Endothelial cell of umbilical vein (primary cell): ENCODE data around the gene MAU2. TPM values are rescaled to one million over a fixed set of nuclear protein-coding genes. Genes with fewer than 3 reads are reported as not detected.

Experiments
- BruUV-seq: library from RNA; stranded (reverse); fragments of 400-500 nt; replicated peaks from 2 replicates; lab custom pipeline; 2021; lab: Mats Ljungman, UMichigan
- CTCF ChIA-PET: fragments of 300-600, 350-600 bp; sonication (Branson Sonifier 250); formaldehyde crosslinking; loops from one replicate; lab custom pipeline; 2021; ENCODE audit warnings: antibody characterized with exemption, inconsistent platforms; lab: Charles Lee
- POLR2A ChIA-PET: fragments of 300-600, 350-600 bp; sonication (Branson Sonifier 250); formaldehyde crosslinking; loops from one replicate; lab custom pipeline; 2021; ENCODE audit warnings: antibody characterized with exemption, inconsistent platforms; lab: Charles Lee
- DNase-seq: peaks from one replicate; pipeline ENCODE4 v3.0.0-alpha.2; 2011; ENCODE audit warnings: low read depth, low spot score
- FAIRE-seq: peaks from 2 replicates; lab custom pipeline; 2011; peaks lifted over from hg19 to GRCh38; lab: Jason Lieb, UNC
- H2AFZ ChIP-seq: 2 replicates; pipeline ENCODE4 v1.6.0; 2012; ENCODE audit warnings: low read depth, low read length, control low read depth, inconsistent platforms
- H3K27ac ChIP-seq: 2 replicates; pipeline ENCODE4 v1.5.1; 2011; ENCODE audit warnings: low read depth, mild to moderate bottlenecking, control low read depth, low read length, moderate library complexity; ENCODE audit not compliant: insufficient read depth
- H3K27me3 ChIP-seq, 2 experiments: 2 replicates each; pipeline versions ENCODE4 v1.6.0 to v1.6.1; 2011; ENCODE audit warnings: low read length in 2 of 2, mixed read lengths in 1 of 2; ENCODE audit not compliant: control insufficient read depth in 2 of 2, insufficient read depth in 2 of 2
- H3K36me3 ChIP-seq, 2 experiments: 2 replicates in 1 of 2; 3 replicates in 1 of 2; pipeline ENCODE4 v1.5.1; 2011; ENCODE audit warnings: low read length in 2 of 2, mild to moderate bottlenecking in 1 of 2, moderate library complexity in 1 of 2; ENCODE audit not compliant: control insufficient read depth in 2 of 2, insufficient read depth in 2 of 2; ENCODE audit errors: extremely low read depth in 1 of 2
- H3K4me1 ChIP-seq: 3 replicates; pipeline ENCODE4 v1.5.1; 2011; ENCODE audit warnings: mild to moderate bottlenecking, low read length; ENCODE audit not compliant: control insufficient read depth, insufficient read depth; ENCODE audit errors: extremely low read depth
- H3K4me2 ChIP-seq: 2 replicates; pipeline ENCODE4 v1.6.1; 2011; ENCODE audit warnings: low read length, control low read depth, mixed read lengths; ENCODE audit not compliant: insufficient read depth
- H3K4me3 ChIP-seq, 3 experiments: fragments of 200-600 bp in 1 of 3; sonication (generic), shearing (Covaris generic) in 1 of 3; replicated peaks in 1 of 3; 2 replicates each; pipeline ENCODE4 v1.5.1; 2011 to 2016; ENCODE audit warnings: control low read depth in 3 of 3, low read length in 3 of 3, mild to moderate bottlenecking in 2 of 3, inconsistent platforms in 1 of 3, low read depth in 1 of 3, moderate library complexity in 1 of 3; ENCODE audit not compliant: insufficient read depth in 1 of 3
- H3K79me2 ChIP-seq: 2 replicates; pipeline ENCODE4 v1.6.0; 2012; ENCODE audit warnings: low read length, inconsistent platforms; ENCODE audit not compliant: control insufficient read depth, insufficient read depth
- H3K9ac ChIP-seq: replicated peaks from 2 replicates; pipeline ENCODE3; 2011; ENCODE audit warnings: low read length, control low read depth; ENCODE audit not compliant: insufficient read depth; ENCODE audit errors: extremely low read depth
- H3K9me1 ChIP-seq: replicated peaks from 3 replicates; pipeline ENCODE4 v1.6.0; 2011; ENCODE audit warnings: mild to moderate bottlenecking, low read length; ENCODE audit not compliant: control insufficient read depth, insufficient read depth; ENCODE audit errors: extremely low read depth
- H3K9me3 ChIP-seq: replicated peaks from 2 replicates; pipeline ENCODE4 v1.5.1; 2012; ENCODE audit warnings: low read length, inconsistent platforms; ENCODE audit not compliant: control insufficient read depth, insufficient read depth
- H4K20me1 ChIP-seq: replicated peaks from 2 replicates; pipeline ENCODE3; 2011; ENCODE audit warnings: mild to moderate bottlenecking, low read length; ENCODE audit not compliant: control insufficient read depth, insufficient read depth; ENCODE audit errors: extremely low read depth
- CTCF ChIP-seq, 2 donors: IDR thresholded peaks; 1 replicate in 1 of 2; 2 replicates in 1 of 2; pipeline ENCODE4 v1.5.1; 2011; ENCODE audit warnings: low read length in 2 of 2, mild to moderate bottlenecking in 2 of 2, moderate library complexity in 2 of 2, control low read depth in 1 of 2, inconsistent platforms in 1 of 2, low read depth in 1 of 2; ENCODE audit not compliant: insufficient read depth in 1 of 2; ENCODE audit errors: extremely low read depth in 1 of 2
- EZH2 ChIP-seq: IDR thresholded peaks from 2 replicates; pipeline ENCODE4 v1.6.1; 2012; ENCODE audit warnings: borderline replicate concordance, low read depth, mild to moderate bottlenecking, moderate library complexity, low read length, inconsistent platforms; ENCODE audit not compliant: severe bottlenecking
- FOS ChIP-seq: IDR thresholded peaks from 2 replicates; pipeline ENCODE4 v1.6.1; 2011; ENCODE audit warnings: mild to moderate bottlenecking, low read length, moderate library complexity, borderline replicate concordance; ENCODE audit not compliant: insufficient read depth
- GATA2 ChIP-seq: IDR thresholded peaks from 2 replicates; pipeline ENCODE4 v1.7.0; 2011; ENCODE audit warnings: low read depth, mild to moderate bottlenecking, moderate library complexity, mixed read lengths, low read length; ENCODE audit not compliant: insufficient read length, insufficient read depth
- JUN ChIP-seq: IDR thresholded peaks from 2 replicates; pipeline ENCODE4 v1.6.1; 2011; ENCODE audit warnings: borderline replicate concordance, low read depth; ENCODE audit not compliant: insufficient read length, insufficient read depth
- MAX ChIP-seq: IDR thresholded peaks from 2 replicates; pipeline ENCODE4 v1.6.1; 2011; ENCODE audit not compliant: insufficient read depth, insufficient read length
- MYC ChIP-seq: IDR thresholded peaks from one replicate; pipeline ENCODE4 v1.6.1; 2011; ENCODE audit warnings: mild to moderate bottlenecking, low read depth, low read length
- POLR2A ChIP-seq: IDR thresholded peaks from 2 replicates; pipeline ENCODE4 v1.6.1; 2012; ENCODE audit warnings: low read depth, mild to moderate bottlenecking, control low read depth, low read length
- POLR2AphosphoS5 ChIP-seq: IDR thresholded peaks from 2 replicates; pipeline ENCODE4 v1.6.1; 2012; ENCODE audit warnings: low read depth, mild to moderate bottlenecking, control low read depth, low read length, moderate library complexity; ENCODE audit not compliant: insufficient read depth
- dilution Hi-C: fragments of 300-500 bp; cut with MboI; formaldehyde crosslinking; loops from one replicate; pipeline ENCODE4 v1.15.0; 2019; ENCODE audit warnings: low sequenced_read_pairs; ENCODE audit not compliant: extremely low pct_ligation_motif_present
- intact Hi-C: fragments of 100-400 bp; cut with micrococcal nuclease; formaldehyde crosslinking; loops from one replicate; pipeline ENCODE4 v1.10.0; 2022
- polyA plus RNA-seq, 4 experiments: library from polyadenylated mRNA; depleted of rRNA in 3 of 4; stranded (reverse) in 3 of 4; unstranded in 1 of 4; fragments of >200 nt; gene quantifications; 2 replicates each; pipeline versions ENCODE4 v1.2.1 to v1.2.3, GENCODE V29; 2011 to 2012; ENCODE audit warnings: missing spikeins in 1 of 4
- total RNA-seq: library from RNA; stranded (reverse); gene quantifications from 2 replicates; pipeline ENCODE4 v1.2.3, GENCODE V29; 2021

MAU2 gene
- total and polyA plus RNA-seq, 2 donors (not counting 3 experiments of a cell fraction or from before 2014, with no cell fraction given): 36.9 to 70.0 TPM

- ChIA-PET CTCF (no interaction called here), POLR2A (no interaction called here)
- Histone ChIP-seq H3K36me3 (peaks cover 5 to 34% of the 10 kb centered on the region in 2 experiments), H3K9ac (no peak overlapping the region), H3K9me1 (no peaks in the 10 kb centered on the region), H3K9me3 (no peaks in the 10 kb centered on the region), H3K4me1 (no peaks in the 10 kb centered on the region), H4K20me1 (no peaks in the 10 kb centered on the region), H3K79me2 (no peaks in the 10 kb centered on the region), H3K4me2 (no peak overlapping the region), H3K4me3 (no peak overlapping the region), H3K27me3 (no peaks in the 10 kb centered on the region), H2AFZ (no peak overlapping the region), H3K27ac (no peak overlapping the region)
- dilution Hi-C loops: no loop called here
- intact Hi-C loops: no loop called here
- no peak for TF ChIP-seq FOS
- no peak for TF ChIP-seq MAX
- FAIRE-seq (no peak), DNase-seq (no peak)
- no TSS peak for BruUV-seq
Measured at GRCh38 chr19:19280561-19280960, 40.1 kb upstream of the MAU2 start.

GRCh38 chr19:19285686-19286085 is 34.9 kb upstream of the MAU2 start:
- H3K36me3 ChIP-seq: peaks cover 3 to 4% of the 10 kb centered on the region in 2 experiments
- intact Hi-C loops: no loop called here

More at GRCh38 chr19:19285686-19286085, 34.9 kb upstream of the MAU2 start:
- CTCF ChIA-PET: interaction anchor here (1.2 kb wide), 1 partner anchor 10 kb away, joined by 3 read pairs; no protein-coding TSS in a partner anchor
- Histone ChIP-seq H3K4me1 (no peaks in the 10 kb centered on the region), H2AFZ (no peak overlapping the region), H4K20me1 (no peaks in the 10 kb centered on the region), H3K9me3 (no peaks in the 10 kb centered on the region), H3K79me2 (no peaks in the 10 kb centered on the region), H3K27me3 (no peaks in the 10 kb centered on the region), H3K4me2 (no peak overlapping the region), H3K9me1 (no peaks in the 10 kb centered on the region), H3K27ac (no peak overlapping the region), H3K9ac (no peak overlapping the region), H3K4me3 (no peak overlapping the region)
- FAIRE-seq: no peak
- no TSS peak for BruUV-seq
- DNase-seq: no peak
- POLR2A ChIA-PET: no interaction called here
- dilution Hi-C loops: no loop called here
- TF ChIP-seq MAX (no peak), EZH2 (no peak), JUN (no peak), CTCF (IDR thresholded peaks at IDR 0.05; ENCODE audit: extremely low read depth in 1 of 2, insufficient read depth in 1 of 2, low read depth in 1 of 2, low read length in 2 of 2) (no peak), FOS (no peak), POLR2AphosphoS5 (no peak), GATA2 (no peak), MYC (no peak), POLR2A (no peak)
